ENCODE measurements around the gene OSTN.

GRCh38 chr3:191176038-191176785 lies 22.8 kb upstream of the OSTN start:
- TF ChIP-seq POLR2A (IDR thresholded peaks at IDR 0.05) = no peak
- no peak for TF ChIP-seq CTCF (IDR thresholded peaks at IDR 0.05)
- TF ChIP-seq EP300 (IDR thresholded peaks at IDR 0.05) = no peak

Measured in tibial nerve (tissue), 4 donors.